ENCODE data around the gene CA9. TPM values are rescaled to one million over a fixed set of nuclear protein-coding genes. Genes with fewer than 3 reads are reported as not detected.

Gene CA9
- total RNA-seq, 1 experiment from 2014 or later = 1.0 TPM

- ChIA-PET POLR2A (interaction anchor here (0.7 to 2.7 kb wide), 13 partner anchors 8 to 150 kb away, joined by 3 to 17 read pairs (median 4); partner anchors contain the start of genes CA9, CREB3, HINT2 and TLN1), CTCF (interaction anchor here (0.5 to 10.2 kb wide), 25 partner anchors 8 to 620 kb away, joined by 3 to 127 read pairs (median 7); partner anchors contain the start of genes CREB3, GBA2, RGP1 and SIT1)
- Mint-ChIP-seq H3K9me3 (peaks cover 7% of the 10 kb centered on the region), H3K36me3 (peaks cover 32% of the 10 kb centered on the region), H3K4me3 (peak within 1 kb of the TSS; percentile 81), H3K27me3 (ENCODE audit: low read depth) (no peaks in the 10 kb centered on the region; the same call in 1 of the 2 replicates), H3K4me1 (peaks cover 24% of the 10 kb centered on the region), H3K27ac (peak within 1 kb of the TSS; percentile 71; the same call in 1 of the 2 replicates)
- DNase-seq (ENCODE audit: low spot score) (peak; percentile 91), ATAC-seq (peak; percentile 97)
- TF ChIP-seq OVOL2 (CRISPR knock-in tag; IDR thresholded peaks at IDR 0.05; ENCODE audit: borderline replicate concordance) = 0 out of 2 replicates have a peak, but pooled peaks have one; percentile 44
- TF ChIP-seq CREB1 (CRISPR knock-in tag; IDR thresholded peaks at IDR 0.05) = peak; percentile 77; the same call in 1 of the 2 replicates
- TF ChIP-seq ZNF416 (CRISPR knock-in tag; IDR thresholded peaks at IDR 0.05) = 0 out of 2 replicates have a peak, but pooled peaks have one; percentile 17
- TF ChIP-seq IRF1 (CRISPR knock-in tag; IDR thresholded peaks at IDR 0.05) = no peak
- peak; percentile 79 for TF ChIP-seq SP1 (CRISPR knock-in tag; conservative IDR thresholded peaks at IDR 0.05)
- TF ChIP-seq E2F5 (CRISPR knock-in tag; IDR thresholded peaks at IDR 0.05) = peak; percentile 97
- TF ChIP-seq FOXP1 (CRISPR knock-in tag; IDR thresholded peaks at IDR 0.05; ENCODE audit: borderline replicate concordance) = peak; percentile 92; the same call in 1 of the 2 replicates
- peak; percentile 71; the same call in 1 of the 2 replicates for TF ChIP-seq PREB (CRISPR knock-in tag; IDR thresholded peaks at IDR 0.05; ENCODE audit: borderline replicate concordance)
- TF ChIP-seq MYBL2 (CRISPR knock-in tag; IDR thresholded peaks at IDR 0.05) = peak; percentile 100
- TF ChIP-seq ZNF671 (CRISPR knock-in tag; IDR thresholded peaks at IDR 0.05) = no peak
- TF ChIP-seq MAX (CRISPR knock-in tag; IDR thresholded peaks at IDR 0.05) = peak; percentile 90
- no peak for TF ChIP-seq TCF7 (CRISPR knock-in tag; IDR thresholded peaks at IDR 0.05; ENCODE audit: low read depth)
- peak; percentile 90 for TF ChIP-seq GABPB1 (CRISPR knock-in tag; IDR thresholded peaks at IDR 0.05)
- TF ChIP-seq ETV6 (CRISPR knock-in tag; IDR thresholded peaks at IDR 0.05) = peak; percentile 80; the same call in 1 of the 2 replicates
- peak; percentile 45; the same call in 1 of the 2 replicates for TF ChIP-seq ELF4 (CRISPR knock-in tag; IDR thresholded peaks at IDR 0.05; ENCODE audit: low read depth)
- TF ChIP-seq HMGXB4 (CRISPR knock-in tag; IDR thresholded peaks at IDR 0.05) = peak; percentile 90; the same call in 1 of the 2 replicates
- 0 out of 2 replicates have a peak, but pooled peaks have one; percentile 31 for TF ChIP-seq ATF6 (CRISPR knock-in tag; IDR thresholded peaks at IDR 0.05)
- TF ChIP-seq ARID4B (CRISPR knock-in tag; IDR thresholded peaks at IDR 0.05; ENCODE audit: borderline replicate concordance) = 0 out of 2 replicates have a peak, but pooled peaks have one; percentile 11
- TF ChIP-seq ESRRA (CRISPR knock-in tag; IDR thresholded peaks at IDR 0.05; ENCODE audit: borderline replicate concordance) = peak; percentile 87; the same call in 1 of the 2 replicates
- TF ChIP-seq SOX15 (CRISPR knock-in tag; IDR thresholded peaks at IDR 0.05) = no peak
- TF ChIP-seq NR3C1 (CRISPR knock-in tag; conservative IDR thresholded peaks at IDR 0.05; ENCODE audit: low read depth) = 0 out of 2 replicates have a peak, but pooled peaks have one; percentile 62
These were observed 8.9 kb upstream of the CA9 start, which contains the start of gene ARHGEF39 for GRCh38 chr9:35664531-35665470. ARHGEF39 (minus strand) TSS chr9:35665195; CDS start chr9:35665169, 26 bp downstream.

Data from WTC11 (cell line).